ENCODE measurements around the gene SDF4.

GRCh38 chr1:1204425-1204920 is 27.3 kb downstream of the SDF4 start:
- TF ChIP-seq CTCF (IDR thresholded peaks at IDR 0.05; ENCODE audit: low read depth, low read length, poor library complexity, severe bottlenecking) (no peak), EZH2phosphoT487 (IDR thresholded peaks at IDR 0.05; ENCODE audit: borderline replicate concordance, low read length) (no peak)
